ENCODE data around the gene EFNB2. TPM values are rescaled to one million over a fixed set of nuclear protein-coding genes. Genes with fewer than 3 reads are reported as not detected.

EFNB2 gene
- total and polyA plus RNA-seq, 7 experiments from 2014 or later = 0.07 to 0.22 (median 0.11) TPM; not detected in 2

- Mint-ChIP-seq H3K36me3 (peaks cover 0 to 10% (median 0%) of the 10 kb centered on the region in 5 donors), H3K27ac (no peak overlapping the region), H3K4me1 (peaks cover 10 to 21% (median 19%) of the 10 kb centered on the region in 7 donors), H3K27me3 (peaks cover 13 to 22% (median 14%) of the 10 kb centered on the region in 5 donors), H3K4me3 (peak overlapping the region in 2 of 10 donors; percentile 7 to 47), H3K9me3 (no peaks in the 10 kb centered on the region)
- intact Hi-C loops (cut with micrococcal nuclease) = loop anchor here (2.0 to 10.0 kb wide), 7 partner anchors 83 to 1765 kb away; partner anchors contain the start of genes ABHD13 (in 1 of the 2) and LIG4 (in 1 of the 2)
- H3K27ac ChIP-seq (ENCODE audit: low read depth, low read length) = no peak overlapping the region
- peaks cover 5 to 19% of the 10 kb centered on the region in 2 donors for H3K4me1 ChIP-seq (ENCODE audit: control insufficient read depth in 2 of 2, insufficient read depth in 2 of 2, low read length in 2 of 2)
- no peaks in the 10 kb centered on the region for H3K27me3 ChIP-seq (ENCODE audit: control insufficient read depth in 2 of 2, insufficient read depth in 2 of 2, low read length in 2 of 2)
- no peak overlapping the region for H3K4me3 ChIP-seq (ENCODE audit: low read length)
- CTCF ChIA-PET = interaction anchor here (1.3 to 1.9 kb wide), 5 partner anchors 10 to 1127 kb away, joined by 5 to 9 read pairs (median 6); partner anchors contain the start of gene ARGLU1
- POLR2A ChIA-PET = interaction anchor here (3.0 kb wide), 1 partner anchor 29 kb away, joined by 17 read pairs; the partner anchor contains the start of gene ARGLU1
- ATAC-seq = no peak
- no peaks in the 10 kb centered on the region for H3K36me3 ChIP-seq (ENCODE audit: control insufficient read depth in 2 of 3, insufficient read depth in 3 of 3, low read length in 3 of 3)
- H3K9me3 ChIP-seq (ENCODE audit: control insufficient read depth in 2 of 3, low read length in 3 of 3) = no peaks in the 10 kb centered on the region
- no peak for DNase-seq
Measured at GRCh38 chr13:106537521-106537920, 2.1 kb upstream of the EFNB2 start.

GRCh38 chr13:106536244-106537034 lies 977 bp upstream of the EFNB2 start:
- ATAC-seq = peak; percentile 66
- Histone ChIP-seq H3K27ac (ENCODE audit: low read depth, low read length) (peak overlapping the region; percentile 12), H3K9me3 (ENCODE audit: control insufficient read depth in 2 of 3, low read length in 3 of 3) (no peaks in the 10 kb centered on the region), H3K4me3 (ENCODE audit: low read length) (peak overlapping the region; percentile 78), H3K36me3 (ENCODE audit: control insufficient read depth in 2 of 3, insufficient read depth in 3 of 3, low read length in 3 of 3) (no peaks in the 10 kb centered on the region), H3K27me3 (ENCODE audit: control insufficient read depth in 2 of 2, insufficient read depth in 2 of 2, low read length in 2 of 2) (no peaks in the 10 kb centered on the region), H3K4me1 (ENCODE audit: control insufficient read depth in 2 of 2, insufficient read depth in 2 of 2, low read length in 2 of 2) (peaks cover 5 to 19% of the 10 kb centered on the region in 2 donors)
- ChIA-PET POLR2A (interaction anchor here (3.0 kb wide), 1 partner anchor 30 kb away, joined by 17 read pairs; the partner anchor contains the start of gene ARGLU1), CTCF (interaction anchor here (0.6 to 1.9 kb wide), 12 partner anchors 9 to 1965 kb away, joined by 3 to 9 read pairs (median 5); partner anchors contain the start of gene ARGLU1)
- Mint-ChIP-seq H3K9me3 (no peaks in the 10 kb centered on the region), H3K27ac (peak overlapping the region in 7 of 9 donors; percentile 52 to 86 (median 77)), H3K4me3 (peak overlapping the region; percentile 87 to 98 (median 95)), H3K36me3 (peaks cover 0 to 6% (median 0%) of the 10 kb centered on the region in 5 donors), H3K4me1 (peaks cover 10 to 24% (median 19%) of the 10 kb centered on the region in 7 donors), H3K27me3 (peaks cover 20 to 33% (median 24%) of the 10 kb centered on the region in 5 donors)
- peak; percentile 63 to 90 (median 83) for DNase-seq
- intact Hi-C loops (cut with micrococcal nuclease) = loop anchor here (1.0 to 10.0 kb wide), 9 partner anchors 32 to 1764 kb away; partner anchors contain the start of genes ABHD13 (in 1 of the 2), ARGLU1 (in 1 of the 2) and LIG4 (in 1 of the 2)

- H3K27me3 Mint-ChIP-seq = peaks cover 24 to 47% (median 36%) of the 10 kb centered on the region in 5 donors
- Histone ChIP-seq H3K36me3 (ENCODE audit: control insufficient read depth in 2 of 3, insufficient read depth in 3 of 3, low read length in 3 of 3) (no peaks in the 10 kb centered on the region), H3K4me1 (ENCODE audit: control insufficient read depth in 2 of 2, insufficient read depth in 2 of 2, low read length in 2 of 2) (peaks cover 5 to 19% of the 10 kb centered on the region in 2 donors), H3K27ac (ENCODE audit: low read depth, low read length) (no peak overlapping the region), H3K4me3 (ENCODE audit: low read length) (peak overlapping the region; percentile 78), H3K27me3 (ENCODE audit: control insufficient read depth in 2 of 2, insufficient read depth in 2 of 2, low read length in 2 of 2) (no peaks in the 10 kb centered on the region), H3K9me3 (ENCODE audit: control insufficient read depth in 2 of 3, low read length in 3 of 3) (no peaks in the 10 kb centered on the region)
- peaks cover 0 to 4% (median 0%) of the 10 kb centered on the region in 5 donors for H3K36me3 Mint-ChIP-seq
- H3K4me3 Mint-ChIP-seq = peak overlapping the region; percentile 79 to 96 (median 88)
- H3K9me3 Mint-ChIP-seq = no peaks in the 10 kb centered on the region
- ATAC-seq = peak; percentile 11
- H3K27ac Mint-ChIP-seq = no peak overlapping the region
- intact Hi-C loops (cut with micrococcal nuclease) = loop anchor here (1.0 to 10.0 kb wide), 5 partner anchors 33 to 1763 kb away; partner anchors contain the start of genes ABHD13 (in 1 of the 2), ARGLU1 (in 1 of the 2) and LIG4 (in 1 of the 2)
- ChIA-PET POLR2A (interaction anchor here (0.6 to 3.0 kb wide), 2 partner anchors 31 to 1389 kb away, joined by 3 to 17 read pairs; partner anchors contain the start of gene ARGLU1), CTCF (interaction anchor here (1.4 kb wide), 1 partner anchor 86 kb away, joined by 3 read pairs; no protein-coding TSS in a partner anchor)
- DNase-seq = peak in 8 of 9 donors; percentile 7 to 42 (median 34)
- H3K4me1 Mint-ChIP-seq = peaks cover 10 to 24% (median 19%) of the 10 kb centered on the region in 7 donors
Measured at GRCh38 chr13:106534639-106535551, 567 bp downstream of the EFNB2 start.

- H3K9me3 Mint-ChIP-seq = no peaks in the 10 kb centered on the region
- H3K27me3 Mint-ChIP-seq = peaks cover 30 to 55% (median 44%) of the 10 kb centered on the region in 5 donors
- H3K4me1 Mint-ChIP-seq = peaks cover 10 to 24% (median 19%) of the 10 kb centered on the region in 7 donors
- no peaks in the 10 kb centered on the region for H3K36me3 ChIP-seq (ENCODE audit: control insufficient read depth in 2 of 3, insufficient read depth in 3 of 3, low read length in 3 of 3)
- POLR2A ChIA-PET = no interaction called here
- H3K9me3 ChIP-seq (ENCODE audit: control insufficient read depth in 2 of 3, low read length in 3 of 3) = no peaks in the 10 kb centered on the region
- DNase-seq = peak in 8 of 9 donors; percentile 9 to 39 (median 26)
- ATAC-seq = no peak
- CTCF ChIA-PET = no interaction called here
- peak overlapping the region; percentile 36 to 96 (median 73) for H3K4me3 Mint-ChIP-seq
- no peak overlapping the region for H3K27ac Mint-ChIP-seq
- H3K36me3 Mint-ChIP-seq = peaks cover 0 to 4% (median 0%) of the 10 kb centered on the region in 5 donors
- H3K27me3 ChIP-seq (ENCODE audit: control insufficient read depth in 2 of 2, insufficient read depth in 2 of 2, low read length in 2 of 2) = no peaks in the 10 kb centered on the region
- H3K4me1 ChIP-seq (ENCODE audit: control insufficient read depth in 2 of 2, insufficient read depth in 2 of 2, low read length in 2 of 2) = peaks cover 5 to 19% of the 10 kb centered on the region in 2 donors
- no peak overlapping the region for H3K27ac ChIP-seq (ENCODE audit: low read depth, low read length)
- intact Hi-C loops (cut with micrococcal nuclease) = loop anchor here in 1 of 2 donors (2.0 to 10.0 kb wide), 2 partner anchors 43 to 1681 kb away; partner anchors contain the start of genes ABHD13 and LIG4
- H3K4me3 ChIP-seq (ENCODE audit: low read length) = peak overlapping the region; percentile 11
Measured at GRCh38 chr13:106533943-106534638, 1.4 kb downstream of the EFNB2 start.

GRCh38 chr13:106533101-106533942 lies 2.1 kb downstream of the EFNB2 start:
- ChIA-PET POLR2A (no interaction called here), CTCF (no interaction called here)
- DNase-seq (peak in 5 of 9 donors; percentile 2 to 38 (median 15)), ATAC-seq (no peak)
- Mint-ChIP-seq H3K4me1 (peaks cover 10 to 24% (median 19%) of the 10 kb centered on the region in 7 donors), H3K4me3 (peak overlapping the region; percentile 46 to 96 (median 72)), H3K27me3 (peaks cover 35 to 61% (median 44%) of the 10 kb centered on the region in 5 donors), H3K9me3 (peaks cover 0 to 2% (median 0%) of the 10 kb centered on the region in 11 donors), H3K27ac (peak overlapping the region in 1 of 9 donors; percentile 55), H3K36me3 (peaks cover 0 to 4% (median 0%) of the 10 kb centered on the region in 5 donors)
- Histone ChIP-seq H3K27ac (ENCODE audit: low read depth, low read length) (no peak overlapping the region), H3K4me3 (ENCODE audit: low read length) (no peak overlapping the region), H3K36me3 (ENCODE audit: control insufficient read depth in 2 of 3, insufficient read depth in 3 of 3, low read length in 3 of 3) (no peaks in the 10 kb centered on the region), H3K4me1 (ENCODE audit: control insufficient read depth in 2 of 2, insufficient read depth in 2 of 2, low read length in 2 of 2) (peaks cover 5 to 19% of the 10 kb centered on the region in 2 donors), H3K9me3 (ENCODE audit: control insufficient read depth in 2 of 3, low read length in 3 of 3) (no peaks in the 10 kb centered on the region), H3K27me3 (ENCODE audit: control insufficient read depth in 2 of 2, insufficient read depth in 2 of 2, low read length in 2 of 2) (no peaks in the 10 kb centered on the region)
- intact Hi-C loops (cut with micrococcal nuclease) = loop anchor here in 1 of 2 donors (10.0 kb wide), 1 partner anchor 1681 kb away; the partner anchor contains the start of genes ABHD13 and LIG4
